GM12892 (cell line): Measurements from ENCODE around the gene JAKMIP2.

ENCODE experiments used
- POLR2A ChIP-seq: IDR thresholded peaks from 2 replicates; pipeline ENCODE4 v1.6.1; 2011; ENCODE audit warnings: low read depth, low read length, control low read depth
- POLR2AphosphoS5 ChIP-seq: IDR thresholded peaks from 2 replicates; pipeline ENCODE4 v1.6.1; 2011; ENCODE audit warnings: low read depth, low read length, control low read depth
- TAF1 ChIP-seq: IDR thresholded peaks from 2 replicates; pipeline ENCODE4 v1.6.1; 2011; ENCODE audit warnings: low read depth, mild to moderate bottlenecking, control low read depth, low read length, borderline replicate concordance

GRCh38 chr5:147731431-147732290 lies 50.9 kb downstream of the JAKMIP2 start:
- TF ChIP-seq POLR2A (no peak), POLR2AphosphoS5 (no peak), TAF1 (no peak)
